ENCODE results near the gene LMBR1. TPM values are rescaled to one million over a fixed set of nuclear protein-coding genes. Genes with fewer than 3 reads are reported as not detected.

The LMBR1 gene
- total and polyA plus RNA-seq, 2 of the 13 experiments (the other 11 are each of a cell fraction or from before 2014, with no cell fraction given) = 20.9 to 39.6 TPM

DNA sequence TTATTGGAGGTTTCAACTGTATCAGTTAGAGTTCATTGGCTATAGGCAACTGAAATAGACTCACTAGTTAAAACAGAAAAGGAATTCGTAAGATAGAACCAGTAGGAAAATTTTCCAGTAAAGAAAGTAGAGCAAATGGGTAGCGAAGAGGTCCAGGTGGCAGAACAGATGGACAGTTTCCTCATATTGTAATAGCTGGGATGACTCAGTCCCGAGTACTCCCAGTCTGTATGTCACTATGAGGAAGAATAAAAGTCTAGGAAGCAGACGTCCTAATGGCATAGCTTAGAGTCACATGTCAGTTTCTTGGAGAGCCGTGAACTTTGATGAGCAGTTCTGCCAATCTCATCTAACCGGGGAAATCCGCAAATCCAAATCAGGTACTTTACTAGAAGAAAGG lies 157.1 kb downstream of the LMBR1 start:
- H3K79me2 ChIP-seq (ENCODE audit: insufficient read depth, low read length) = no peaks in the 10 kb centered on the region
- no peak for TF ChIP-seq ZNF501 (CRISPR knock-in tag; IDR thresholded peaks at IDR 0.05)
- TF ChIP-seq NFKB2 (CRISPR knock-in tag; IDR thresholded peaks at IDR 0.05; ENCODE audit: borderline replicate concordance) = no peak
- TF ChIP-seq ZNF382 (CRISPR knock-in tag; IDR thresholded peaks at IDR 0.05; ENCODE audit: borderline replicate concordance) = no peak
- no peak for TF ChIP-seq ZNF18 (CRISPR knock-in tag; IDR thresholded peaks at IDR 0.05; ENCODE audit: insufficient replicate concordance)
- TF ChIP-seq KLF6 (CRISPR knock-in tag; IDR thresholded peaks at IDR 0.05) = no peak
- TF ChIP-seq ZNF605 (CRISPR knock-in tag; IDR thresholded peaks at IDR 0.05) = no peak
- TF ChIP-seq ZNF703 (CRISPR knock-in tag; IDR thresholded peaks at IDR 0.05; ENCODE audit: borderline replicate concordance) = no peak
- no peak for TF ChIP-seq ZSCAN20 (CRISPR knock-in tag; IDR thresholded peaks at IDR 0.05; ENCODE audit: borderline replicate concordance)
- TF ChIP-seq MXD4 (CRISPR knock-in tag; IDR thresholded peaks at IDR 0.05) = no peak
- TF ChIP-seq ETS1 (CRISPR knock-in tag; IDR thresholded peaks at IDR 0.05) = no peak
- TF ChIP-seq, protein P1, sequence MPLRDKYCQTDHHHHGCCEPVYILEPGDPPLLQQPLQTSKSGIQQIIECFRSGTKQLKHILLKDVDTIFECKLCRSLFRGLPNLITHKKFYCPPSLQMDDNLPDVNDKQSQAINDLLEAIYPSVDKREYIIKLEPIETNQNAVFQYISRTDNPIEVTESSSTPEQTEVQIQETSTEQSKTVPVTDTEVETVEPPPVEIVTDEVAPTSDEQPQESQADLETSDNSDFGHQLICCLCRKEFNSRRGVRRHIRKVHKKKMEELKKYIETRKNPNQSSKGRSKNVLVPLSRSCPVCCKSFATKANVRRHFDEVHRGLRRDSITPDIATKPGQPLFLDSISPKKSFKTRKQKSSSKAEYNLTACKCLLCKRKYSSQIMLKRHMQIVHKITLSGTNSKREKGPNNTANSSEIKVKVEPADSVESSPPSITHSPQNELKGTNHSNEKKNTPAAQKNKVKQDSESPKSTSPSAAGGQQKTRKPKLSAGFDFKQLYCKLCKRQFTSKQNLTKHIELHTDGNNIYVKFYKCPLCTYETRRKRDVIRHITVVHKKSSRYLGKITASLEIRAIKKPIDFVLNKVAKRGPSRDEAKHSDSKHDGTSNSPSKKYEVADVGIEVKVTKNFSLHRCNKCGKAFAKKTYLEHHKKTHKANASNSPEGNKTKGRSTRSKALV (CRISPR knock-in tag; IDR thresholded peaks at IDR 0.05) = no peak
- no peak for TF ChIP-seq HIVEP1 (CRISPR knock-in tag; IDR thresholded peaks at IDR 0.05)
- TF ChIP-seq KAT8 (CRISPR knock-in tag; IDR thresholded peaks at IDR 0.05) = no peak
- no peak for TF ChIP-seq SYNCRIP (IDR thresholded peaks at IDR 0.05; ENCODE audit: insufficient read depth, low read depth, low read length)
- TF ChIP-seq GZF1 (CRISPR knock-in tag; IDR thresholded peaks at IDR 0.05) = no peak
- no peak for TF ChIP-seq ZNF776 (CRISPR knock-in tag; IDR thresholded peaks at IDR 0.05)
- TF ChIP-seq ESRRA (CRISPR knock-in tag; IDR thresholded peaks at IDR 0.05; ENCODE audit: low read depth) = no peak
- no peaks in the 10 kb centered on the region for H3K4me1 ChIP-seq (ENCODE audit: insufficient read depth, low read length)
- no peak overlapping the region for H3K27ac ChIP-seq (ENCODE audit: extremely low read length, insufficient read depth, low read length)
- FAIRE-seq = no peak
- no peak for ATAC-seq
- in situ Hi-C loops (cut with HindIII; ENCODE audit: extremely low pct_ligation_motif_present, low pct_unique_long_range_greater_than_20kb) = no loop called here
- intact Hi-C loops (cut with micrococcal nuclease; ENCODE audit: unreplicated experiment) = no loop called here
- no peak overlapping the region for H3K4me2 ChIP-seq (ENCODE audit: low read depth, low read length)
- H3K27me3 ChIP-seq (ENCODE audit: control insufficient read depth in 1 of 2, insufficient read depth in 2 of 2, low read length in 2 of 2) = no peaks in the 10 kb centered on the region
- H2AFZ ChIP-seq (ENCODE audit: low read length) = no peak overlapping the region
- peaks cover 0 to 18% of the 10 kb centered on the region in 2 experiments; a peak in 4 of 5 replicates for H3K36me3 ChIP-seq (replicated peaks in 1 of 2; ENCODE audit: control insufficient read depth in 1 of 2, insufficient read depth in 2 of 2, low read length in 2 of 2)
- ChIA-PET CTCF (ENCODE audit: low intra/inter-chr PET ratio, low total read pairs) (no interaction called here), POLR2A (no interaction called here)
- no peak overlapping the region for H3K9ac ChIP-seq (ENCODE audit: insufficient read depth, low read depth, low read length)
- no peaks in the 10 kb centered on the region for H4K20me1 ChIP-seq (ENCODE audit: insufficient read depth, low read length)
- no TSS peak for BruUV-seq (replicated peaks)
- 96% methylated on average over 7 of the region's 7 CpGs for WGBS (ENCODE audit: low lambda C conversion rate)
- no peak overlapping the region for H3K4me3 ChIP-seq (replicated peaks in 1 of 3; ENCODE audit: insufficient read depth in 1 of 3, low read depth in 2 of 3, low read length in 3 of 3)
- DNase-seq (ENCODE audit: low spot score) = no peak
- H3K9me3 ChIP-seq (ENCODE audit: low read length) = no peaks in the 10 kb centered on the region

Data from HepG2 (cell line).